Measurements from ENCODE around the gene SIGMAR1. TPM values are rescaled to one million over a fixed set of nuclear protein-coding genes. Genes with fewer than 3 reads are reported as not detected.

Gene SIGMAR1
- total and polyA plus RNA-seq, 2 of the 4 experiments (the other 2 are of a cell fraction) = 44.6 to 88.9 TPM

- Histone ChIP-seq H4K8ac (ENCODE audit: low read depth in 2 of 2, low read length in 2 of 2) (peak overlapping the region in 1 of 2 experiments; percentile 68; a peak in 2 of 4 replicates), H3K27me3 (ENCODE audit: control insufficient read depth, insufficient read depth, low read length) (no peaks in the 10 kb centered on the region), H3K9me3 (ENCODE audit: control insufficient read depth, insufficient read depth, low read length) (no peaks in the 10 kb centered on the region), H3K9me1 (ENCODE audit: insufficient read depth, low read length) (peaks cover 27% of the 10 kb centered on the region), H3K79me1 (ENCODE audit: low read depth in 1 of 2, low read length in 2 of 2) (peaks cover 0 to 29% of the 10 kb centered on the region in 2 experiments; a peak in 2 of 4 replicates), H3K23ac (ENCODE audit: low read depth, low read length) (no peak overlapping the region; the same call in 1 of the 2 replicates), H3K9ac (ENCODE audit: low read depth, low read length) (no peak overlapping the region), H3K18ac (ENCODE audit: low read depth, low read length) (no peak overlapping the region), H3K36me3 (ENCODE audit: control insufficient read depth, insufficient read depth, low read length) (peaks cover 2% of the 10 kb centered on the region), H2AK5ac (ENCODE audit: low read depth, low read length) (peak overlapping the region; percentile 97; the same call in 1 of the 2 replicates), H2BK15ac (ENCODE audit: low read depth, low read length) (no peak overlapping the region), H4K20me1 (ENCODE audit: insufficient read depth, low read length) (no peaks in the 10 kb centered on the region), H3K56ac (ENCODE audit: extremely low read depth, insufficient read depth, low read length) (no peak overlapping the region), H3K27ac (ENCODE audit: insufficient read depth, low read length) (peak overlapping the region; percentile 8; the same call in 1 of the 2 replicates), H2BK5ac (ENCODE audit: low read depth, low read length, poor library complexity, severe bottlenecking) (no peak overlapping the region), H4K91ac (ENCODE audit: insufficient read depth, low read depth, low read length) (0 out of 2 replicates have a peak overlapping the region, but pooled peaks have one; percentile 26), H2AFZ (replicated peaks; ENCODE audit: low read length, poor library complexity) (peak overlapping the region; percentile 1), H3K4me1 (ENCODE audit: control insufficient read depth, insufficient read depth, low read length) (peaks cover 35% of the 10 kb centered on the region), H3K14ac (replicated peaks; ENCODE audit: low read depth, low read length) (no peak overlapping the region), H4K5ac (ENCODE audit: low read depth, low read length) (no peak overlapping the region; the same call in 1 of the 2 replicates), H3K4me3 (ENCODE audit: insufficient read depth, low read depth, low read length) (no peak overlapping the region), H3K4ac (ENCODE audit: low read depth, low read length) (peak overlapping the region; percentile 46; the same call in 1 of the 2 replicates), H2AK9ac (replicated peaks; ENCODE audit: low read depth, low read length, poor library complexity) (peak overlapping the region; percentile 70), H3K4me2 (ENCODE audit: low read depth, low read length) (no peak overlapping the region; the same call in 1 of the 2 replicates), H2BK120ac (ENCODE audit: low read depth, low read length) (no peak overlapping the region), H2BK20ac (ENCODE audit: low read depth, low read length) (peak overlapping the region; percentile 39; the same call in 1 of the 2 replicates)
- ATAC-seq (ENCODE audit: low read depth) = peak; percentile 6
- in situ Hi-C loops (cut with MboI; ENCODE audit: low sequenced_read_pairs) (no loop called here), dilution Hi-C loops (cut with HindIII; ENCODE audit: low sequenced_read_pairs, unreplicated experiment) (no loop called here), intact Hi-C loops (cut with micrococcal nuclease) (no loop called here)
- WGBS, 2 experiments (ENCODE audit: extremely low coverage in 2 of 2, insufficient read length in 1 of 2) = 45% methylated on average over 5 of the region's 11 CpGs; no CpG with 5 or more reads in 1 of the 2 experiments
- ChIA-PET POLR2A (ENCODE audit: unreplicated experiment) (interaction anchor here (0.7 to 0.9 kb wide), 2 partner anchors 8 to 18 kb away, joined by 3 to 5 read pairs; partner anchors contain the start of gene CCL27), CTCF (no interaction called here)
- BruUV-seq (replicated peaks) = no TSS peak
- DNase-seq = peak; percentile 57
- TF ChIP-seq RFX5 (IDR thresholded peaks at IDR 0.05; ENCODE audit: low read depth, low read length) = no peak
- TF ChIP-seq BHLHE40 (IDR thresholded peaks at IDR 0.05; ENCODE audit: low read depth, low read length) = no peak
Measured at GRCh38 chr9:34654323-34655051, 16.9 kb upstream of the SIGMAR1 start.

Data from IMR-90 (cell line).